Glomerular visceral epithelial cell (primary cell): ENCODE data around the gene RASGRP4.

Source experiments
- DNase-seq: peaks from one replicate; pipeline ENCODE4 v3.0.0-alpha.2; 2016; ENCODE audit errors: extremely low spot score

Gene RASGRP4

DNA sequence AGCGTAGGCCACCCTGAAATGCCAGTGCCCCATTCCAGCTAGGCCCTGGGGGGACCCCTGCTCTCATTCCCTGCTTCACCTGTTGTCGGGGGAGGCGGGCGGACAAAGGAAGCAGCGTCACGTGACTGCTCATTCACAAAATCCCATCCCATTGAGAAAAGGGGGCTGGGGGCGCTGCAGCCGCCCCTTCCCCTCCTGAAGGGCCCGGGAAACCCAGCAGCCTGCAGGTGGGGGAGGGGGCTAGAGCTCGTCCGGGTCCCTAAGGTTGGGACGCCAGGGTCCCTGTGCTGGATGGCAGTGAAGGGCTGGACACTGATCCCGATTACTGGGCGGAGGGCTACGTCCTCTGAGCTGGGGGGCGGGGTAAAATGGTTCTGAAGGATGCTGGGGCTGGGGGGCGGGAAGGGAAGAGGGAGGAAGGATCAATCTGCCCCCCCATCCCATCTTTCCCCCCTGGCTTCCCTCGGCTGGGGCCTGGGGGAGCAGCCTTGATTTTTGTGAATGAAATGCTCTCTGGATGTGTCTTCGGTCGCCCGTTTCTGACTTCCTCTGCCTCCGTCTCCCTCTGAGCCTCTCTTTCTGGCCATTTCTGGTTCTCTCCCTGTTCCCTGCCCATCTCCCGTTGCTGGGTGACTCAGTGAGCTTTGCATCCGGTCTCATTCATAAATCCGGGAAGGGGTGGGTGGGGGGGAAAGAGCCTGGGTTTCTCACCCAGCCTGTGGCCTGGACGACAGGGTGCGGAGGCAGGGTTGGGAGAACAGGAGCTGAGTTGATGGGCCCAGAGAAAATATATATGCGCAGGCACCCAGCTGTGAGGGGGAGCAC lies 36.7 kb downstream of the RASGRP4 start:
- DNase-seq = peak; percentile 76

DNA sequence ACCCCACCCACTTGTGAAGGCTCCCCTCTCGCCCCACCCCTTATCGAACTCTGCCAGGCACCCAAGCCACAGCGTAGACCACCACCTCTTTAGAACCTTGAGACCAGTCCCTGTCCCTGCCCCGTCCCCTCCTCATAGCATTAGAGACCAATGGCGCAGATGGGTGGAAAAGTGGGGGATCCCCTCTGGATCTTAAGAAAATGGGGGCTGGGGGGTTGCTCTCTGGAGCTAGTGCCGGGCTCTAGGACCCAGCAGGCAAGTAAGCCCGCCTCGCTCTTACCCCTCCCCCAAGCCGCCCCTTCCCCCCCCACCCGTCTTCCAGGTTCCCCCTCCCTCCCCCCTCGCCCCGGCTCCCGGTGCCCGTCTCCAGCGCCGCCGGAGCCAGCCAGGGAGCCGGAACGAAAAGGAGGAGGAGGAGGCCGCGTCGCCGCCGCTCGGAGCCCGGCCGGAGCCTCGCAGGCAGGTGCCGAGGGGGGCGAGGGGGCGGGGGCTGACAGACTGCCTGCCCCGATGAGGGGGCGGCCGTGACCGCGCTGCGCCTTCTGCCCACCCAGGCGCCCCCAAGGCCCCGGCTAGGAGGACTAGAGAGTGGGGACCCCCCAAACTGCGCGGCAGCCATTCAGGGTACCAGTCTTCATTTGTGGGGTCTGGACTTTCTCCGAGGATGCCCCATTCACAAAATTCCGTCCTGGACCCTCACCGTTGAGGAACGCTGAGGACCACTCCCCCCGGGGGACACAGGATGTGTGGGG lies 37.5 kb downstream of the RASGRP4 start, which contains the start of gene SPRED3:
Gene SPRED3 (plus strand): TSS at position 349 of the 752 bp plus-strand sequence. CDS start 1,606 bp downstream, outside the sequence.
- peak; percentile 71 for DNase-seq

DNA sequence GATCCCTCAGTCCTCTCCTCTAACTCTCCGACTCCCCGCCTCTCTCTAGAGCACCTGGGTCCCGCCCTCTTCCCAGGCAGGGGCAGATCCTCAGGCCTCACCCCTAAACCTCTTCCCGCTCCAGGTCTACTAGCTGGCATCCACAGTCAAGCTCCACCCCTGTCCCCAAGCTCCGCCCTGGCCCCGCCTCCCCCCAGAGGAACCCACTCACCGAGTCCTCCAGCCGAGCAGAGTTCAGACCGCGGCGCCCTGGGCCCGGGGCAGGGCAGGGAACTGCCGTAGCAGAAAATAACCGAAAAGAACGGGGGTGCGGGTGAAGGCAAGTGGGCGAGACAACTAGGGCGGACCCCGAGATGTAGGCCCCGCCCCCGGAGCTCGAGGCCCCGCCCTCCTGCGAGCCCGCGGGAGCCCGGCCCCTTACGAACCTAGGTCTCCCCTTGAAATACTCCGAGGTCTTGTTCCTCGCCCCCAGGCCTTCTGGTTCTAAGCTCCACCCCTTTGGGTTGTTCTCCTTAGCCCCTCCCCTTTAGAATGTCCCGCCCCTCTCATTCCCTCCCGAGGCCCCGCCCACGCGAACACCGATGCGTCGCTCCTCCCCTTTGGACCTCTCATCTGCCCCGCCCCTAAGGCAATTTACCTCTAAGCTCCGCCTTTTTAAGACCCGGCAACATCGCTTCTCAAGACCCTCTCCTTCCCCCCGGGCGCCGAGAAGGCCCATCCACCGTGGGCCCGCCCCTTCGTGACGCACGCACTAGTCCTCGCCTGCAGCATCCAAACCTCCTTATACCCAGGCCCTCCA lies 38.3 kb downstream of the RASGRP4 start, which contains the start of gene GGN:
Gene GGN (minus strand): TSS at position 485 of the 799 bp plus-strand sequence. CDS start 773 bp downstream, outside the sequence.
- peak; percentile 93 for DNase-seq

DNA sequence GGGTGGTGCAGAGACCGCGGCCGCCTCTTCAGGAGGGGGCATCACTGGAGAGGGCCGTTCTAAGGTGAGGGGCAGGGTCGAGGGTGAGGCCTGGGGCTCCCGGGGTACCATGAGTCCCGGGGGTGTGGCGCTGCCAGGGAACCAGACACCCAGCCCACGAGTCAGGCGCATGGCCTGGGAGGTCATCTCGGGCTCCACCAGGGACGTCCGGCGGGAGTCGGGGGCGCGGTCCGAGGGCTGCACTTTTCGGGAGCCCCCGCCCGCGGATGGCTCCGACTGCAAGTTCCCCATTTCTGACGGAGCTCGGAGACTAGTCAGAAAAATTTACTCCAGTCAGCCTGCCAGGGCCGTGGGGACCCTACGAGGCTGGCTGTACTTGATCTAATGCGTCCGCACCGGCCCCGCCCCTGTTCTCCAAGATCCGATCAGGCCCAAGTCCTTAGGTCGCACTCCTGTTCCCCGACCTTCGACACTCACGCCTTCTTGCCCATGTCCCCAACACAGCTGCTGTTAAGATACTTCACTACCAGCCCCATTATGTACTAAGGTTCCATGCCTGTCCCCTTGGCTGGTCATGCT lies 39.0 kb downstream of the RASGRP4 start:
- no peak for DNase-seq

DNA sequence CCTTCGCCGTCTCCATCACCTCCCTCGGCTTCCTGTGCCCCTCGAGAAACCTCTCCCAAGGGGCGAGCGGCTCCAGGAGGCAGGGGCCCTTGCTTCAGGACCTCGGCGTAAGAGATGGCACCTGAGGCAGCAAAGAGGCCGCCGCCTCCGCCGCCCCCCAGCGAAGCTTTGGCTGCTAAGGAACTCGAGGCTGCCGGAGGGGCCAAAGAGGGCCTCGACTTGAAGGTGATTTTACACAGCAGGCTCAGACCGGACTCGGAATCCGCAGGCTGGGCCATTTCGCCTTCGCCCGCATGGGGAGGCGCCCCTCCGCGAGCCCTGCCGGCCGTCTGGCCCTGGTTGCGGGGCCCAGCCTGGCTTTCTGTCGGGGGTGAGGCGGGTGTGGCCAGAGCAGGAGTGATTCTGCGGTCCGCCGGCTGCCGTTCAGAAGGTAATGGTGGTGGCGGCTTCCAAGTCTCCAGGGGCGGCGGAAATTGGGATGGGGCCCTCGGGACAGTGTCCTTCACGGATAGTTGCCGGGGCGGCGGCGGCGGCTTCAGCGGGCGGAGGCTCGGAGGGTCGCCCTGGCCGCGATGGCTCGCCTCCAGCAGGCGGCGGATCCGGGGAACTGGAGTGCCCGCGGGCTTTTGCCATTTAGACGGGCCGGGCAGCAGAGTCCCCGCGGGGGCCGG lies 39.6 kb downstream of the RASGRP4 start:
- no peak for DNase-seq

DNA sequence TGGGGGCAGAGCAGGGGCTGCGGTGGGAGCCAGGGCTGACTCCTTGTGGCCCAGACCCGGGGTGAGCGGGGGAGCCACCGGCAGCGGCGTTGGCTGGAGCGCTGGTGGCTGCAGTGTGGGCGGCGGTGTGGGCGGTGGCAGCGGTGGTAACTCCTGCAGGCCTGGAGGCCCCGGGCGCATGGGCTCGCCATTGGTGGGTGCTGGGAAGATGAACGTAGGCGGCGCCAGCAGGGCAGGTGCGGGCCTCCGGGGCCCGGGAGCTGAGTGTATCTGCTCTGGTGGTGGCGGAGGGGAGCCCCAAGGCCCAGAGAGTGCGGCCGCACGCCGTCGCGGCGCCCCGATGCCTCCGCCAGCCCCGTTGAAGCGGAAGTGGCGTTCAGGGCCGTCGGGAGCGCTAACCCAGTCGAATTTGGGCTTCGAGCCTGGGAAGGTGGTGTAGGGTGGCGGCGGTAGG lies 40.2 kb downstream of the RASGRP4 start:
- no peak for DNase-seq

DNA sequence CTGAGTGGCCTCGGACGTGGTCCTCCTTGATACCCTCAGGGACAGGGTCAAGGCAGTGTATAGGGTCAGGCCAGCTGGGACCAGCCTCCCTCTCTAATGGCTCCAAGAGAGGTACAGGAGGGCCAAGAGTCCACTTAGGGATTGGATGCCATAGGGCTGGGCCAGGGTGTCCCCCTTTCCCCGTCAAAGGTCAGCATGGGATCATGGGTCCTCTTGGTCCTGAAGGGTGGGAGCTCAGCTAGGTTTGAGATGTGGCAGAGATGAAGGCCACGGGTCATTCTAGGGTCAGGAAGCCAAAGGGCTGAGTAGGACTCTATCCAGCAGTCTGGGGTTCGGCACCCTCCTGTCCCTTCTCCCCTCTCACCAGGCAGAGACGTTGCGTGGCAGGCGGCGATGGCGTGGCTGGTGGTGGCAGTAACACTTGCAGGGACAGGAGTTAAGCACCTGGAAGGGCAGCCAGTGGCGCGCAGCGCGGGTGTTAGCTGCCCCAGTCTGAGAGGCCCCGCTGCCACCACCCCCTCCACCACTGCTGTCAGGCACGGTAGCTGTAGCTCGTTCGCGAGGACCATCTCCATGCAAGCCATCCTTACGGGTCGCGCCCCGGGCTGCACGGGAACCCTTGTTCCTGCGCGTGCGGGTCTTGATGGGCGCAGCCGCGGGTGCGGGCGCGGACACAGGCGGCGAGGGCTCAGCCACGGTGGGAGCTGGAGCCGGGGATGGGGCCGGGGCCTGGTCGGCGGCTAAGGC lies 40.8 kb downstream of the RASGRP4 start:
- no peak for DNase-seq

DNA sequence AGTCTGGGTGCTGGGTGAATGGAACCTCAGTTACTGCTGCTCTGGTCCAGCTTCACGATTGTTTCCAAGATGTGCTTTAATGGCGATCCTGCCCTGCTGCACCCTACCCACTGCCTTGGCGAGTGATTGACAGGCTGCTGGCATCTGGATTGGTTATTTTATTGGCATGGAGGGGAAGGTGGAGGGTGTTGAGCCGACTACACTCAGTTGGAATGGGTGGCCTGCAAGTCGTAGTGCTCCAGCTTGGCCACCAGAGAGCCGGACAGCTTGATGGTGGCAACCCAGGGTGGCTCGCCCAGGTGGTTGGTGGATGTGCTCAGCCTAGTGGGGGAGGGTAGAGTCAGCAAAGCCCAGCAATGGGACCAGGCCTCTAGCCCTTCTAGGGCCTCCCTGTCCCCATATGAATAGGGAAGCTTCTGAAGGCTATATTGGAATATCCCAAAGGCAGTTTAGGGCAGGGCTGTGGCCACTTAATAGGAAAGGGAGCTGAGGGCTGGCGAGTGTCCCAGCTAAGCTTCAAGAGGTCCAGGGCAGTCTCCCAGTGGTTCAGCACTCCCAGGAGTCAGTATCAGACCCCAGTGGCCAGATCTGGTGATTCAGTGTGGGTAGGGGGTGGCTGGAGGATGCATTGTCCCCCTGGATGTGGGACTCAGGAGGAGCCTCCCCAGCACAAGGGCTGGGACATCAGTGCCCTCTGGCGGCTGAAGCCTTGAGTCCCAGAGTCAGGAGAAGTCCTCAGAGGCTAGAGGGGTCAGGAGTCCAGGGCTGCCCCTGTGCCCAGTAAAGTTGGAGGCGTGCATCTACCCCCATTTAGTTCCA lies 41.6 kb downstream of the RASGRP4 start:
- DNase-seq = no peak

DNA sequence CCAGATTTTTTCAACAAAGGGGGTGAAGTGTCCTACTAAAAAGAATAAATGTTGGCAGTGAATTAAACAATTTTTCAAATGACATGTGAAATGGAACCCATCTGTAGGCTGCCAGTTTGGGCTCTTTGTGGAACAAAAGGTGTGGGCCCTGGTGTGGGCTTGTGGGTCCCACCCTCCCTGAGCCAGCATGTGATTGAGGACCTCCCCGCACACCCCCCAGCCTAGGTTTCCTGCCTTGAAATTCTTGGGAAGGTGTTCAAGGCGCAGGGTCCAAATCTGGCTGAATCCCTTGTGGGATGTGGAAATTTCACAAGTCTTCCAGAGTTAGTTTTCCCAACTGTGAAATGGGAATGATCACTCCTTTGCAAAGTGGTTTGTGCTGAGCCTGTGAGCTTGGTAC lies 42.3 kb downstream of the RASGRP4 start:
- no peak for DNase-seq

DNA sequence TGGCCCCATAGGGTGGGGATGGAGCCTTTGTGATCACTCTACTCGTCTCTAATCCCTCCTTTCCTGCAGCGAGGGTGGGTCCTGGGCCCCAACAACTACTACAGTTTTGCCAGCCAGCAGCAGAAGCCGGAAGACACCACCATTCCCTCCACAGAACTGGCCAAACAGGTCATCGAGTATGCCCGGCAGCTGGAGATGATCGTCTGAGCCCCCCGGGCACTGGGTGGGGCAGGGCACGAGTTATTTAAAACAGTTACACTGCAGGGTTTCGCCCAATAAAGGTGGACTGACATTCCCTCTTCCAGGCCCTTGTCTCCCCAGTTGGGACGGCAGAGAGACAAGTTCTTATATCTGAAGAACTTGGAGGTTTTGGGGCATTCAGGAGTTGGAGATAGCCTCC lies 42.8 kb downstream of the RASGRP4 start:
- DNase-seq = no peak

DNA sequence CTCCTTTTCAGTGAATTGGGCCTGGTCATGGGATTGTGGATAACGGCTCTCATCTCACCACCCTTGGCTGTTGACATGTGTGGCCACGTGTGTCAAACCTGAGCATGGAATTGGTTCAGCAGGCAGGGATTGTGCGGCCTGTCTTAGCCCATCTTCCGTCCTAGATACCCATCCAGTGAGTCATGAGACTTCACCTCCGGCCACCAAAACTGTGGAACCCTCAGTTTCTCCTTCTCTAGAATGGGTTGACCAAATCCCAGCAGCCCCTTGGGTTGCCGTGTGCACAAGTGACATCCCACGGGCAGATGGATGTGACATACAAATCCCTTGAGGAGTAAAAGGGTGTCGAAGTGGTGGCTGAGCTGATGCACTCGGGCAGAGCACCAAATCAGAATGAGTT lies 44.9 kb downstream of the RASGRP4 start:
- no peak for DNase-seq

DNA sequence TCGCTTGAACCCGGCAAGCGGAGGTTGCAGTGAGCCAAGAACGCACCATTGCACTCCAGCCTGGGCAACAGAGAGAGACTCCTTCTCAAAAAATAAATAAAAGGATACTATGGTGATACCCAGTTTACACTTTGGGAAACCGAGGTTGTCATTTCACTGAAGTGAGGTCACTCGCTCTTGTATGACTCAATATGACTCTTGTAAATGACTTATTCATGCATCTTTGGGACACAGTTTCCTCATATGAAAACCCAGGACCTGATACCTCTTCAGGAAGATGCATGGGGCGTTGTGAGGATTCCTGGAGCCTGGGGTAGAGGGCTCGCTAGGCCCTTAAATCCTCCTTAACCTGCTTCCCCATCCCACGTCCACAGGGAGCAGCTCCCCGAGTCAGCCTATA lies 47.2 kb downstream of the RASGRP4 start:
- no peak for DNase-seq

DNA sequence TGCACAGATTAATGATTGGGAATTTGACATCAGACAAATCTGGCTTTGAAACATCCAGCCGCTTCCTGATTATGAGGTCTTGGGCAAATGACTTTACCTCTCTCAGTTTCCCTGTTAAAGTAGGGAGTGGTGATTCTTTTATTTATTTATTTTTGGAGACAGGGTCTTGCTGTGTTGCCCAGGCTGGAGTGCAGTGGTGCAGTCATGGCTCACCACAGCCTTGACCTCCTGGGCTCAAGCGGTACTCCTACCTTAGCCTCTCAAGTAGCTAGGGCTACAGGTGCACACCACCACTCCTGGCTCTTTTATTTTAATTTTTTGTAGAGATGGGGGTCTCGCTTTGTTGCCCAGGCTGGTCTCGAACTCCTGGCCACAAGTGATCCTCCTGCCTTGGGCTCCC lies 49.0 kb downstream of the RASGRP4 start:
- no peak for DNase-seq

DNA sequence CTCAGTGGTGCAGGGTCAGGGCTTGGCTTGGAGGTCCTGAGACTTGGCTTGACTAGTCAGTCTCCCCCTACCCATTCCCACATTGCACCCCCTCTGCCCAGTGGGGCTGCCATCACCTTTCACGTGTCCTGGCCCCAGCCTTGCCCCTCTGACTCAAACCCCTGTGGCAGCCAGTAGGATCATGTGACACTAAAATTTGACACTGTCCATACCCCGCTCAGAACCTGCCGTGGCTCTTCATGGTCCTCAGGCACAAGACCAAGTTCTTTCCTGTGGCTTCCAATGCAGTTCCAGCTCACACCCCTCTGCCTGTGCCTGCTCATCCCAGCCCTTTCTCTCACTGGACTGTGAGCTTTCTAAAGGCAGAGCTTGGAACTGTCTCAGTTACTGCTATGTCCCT lies 49.4 kb downstream of the RASGRP4 start:
- no peak for DNase-seq

DNA sequence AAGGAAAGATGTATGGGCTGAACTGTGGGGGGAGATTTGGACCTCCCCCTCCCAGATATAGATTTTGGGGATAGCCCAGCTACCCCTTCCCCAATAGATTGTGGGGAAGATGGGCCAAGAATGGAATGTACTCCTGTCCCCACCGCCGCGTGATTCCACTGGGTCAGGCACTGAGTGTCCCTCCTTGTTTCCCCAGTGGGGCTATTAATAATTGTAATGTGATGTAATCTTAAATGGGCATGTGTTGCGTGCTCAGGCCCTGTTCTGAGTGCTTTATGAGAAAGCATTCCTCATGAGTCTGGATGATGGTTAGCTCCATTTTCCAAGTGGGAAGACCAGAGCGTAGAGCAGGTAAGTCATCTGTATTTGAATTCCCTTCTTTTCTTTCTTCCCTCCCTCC lies 50.3 kb downstream of the RASGRP4 start:
- DNase-seq = peak; percentile 34

DNA sequence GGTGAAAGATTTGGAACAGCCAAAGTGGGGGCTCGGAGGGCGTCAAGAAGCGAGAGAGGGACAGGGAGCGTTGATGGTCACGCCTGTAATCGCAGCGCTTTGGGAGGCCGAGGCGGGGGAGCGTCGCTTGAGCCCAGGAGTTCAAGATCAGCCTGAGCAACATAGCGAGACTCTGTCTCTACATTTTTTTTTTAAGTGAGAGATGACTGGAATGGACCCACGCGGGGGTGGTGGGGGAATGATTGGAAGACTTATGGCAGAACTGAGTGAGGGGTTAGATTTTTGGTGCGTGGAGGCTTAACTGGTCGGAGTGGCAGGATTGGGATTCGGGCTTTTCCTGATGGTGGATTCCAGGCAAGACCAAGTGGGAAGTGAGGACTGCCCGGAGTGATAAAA lies 50.9 kb downstream of the RASGRP4 start:
- no peak for DNase-seq

DNA sequence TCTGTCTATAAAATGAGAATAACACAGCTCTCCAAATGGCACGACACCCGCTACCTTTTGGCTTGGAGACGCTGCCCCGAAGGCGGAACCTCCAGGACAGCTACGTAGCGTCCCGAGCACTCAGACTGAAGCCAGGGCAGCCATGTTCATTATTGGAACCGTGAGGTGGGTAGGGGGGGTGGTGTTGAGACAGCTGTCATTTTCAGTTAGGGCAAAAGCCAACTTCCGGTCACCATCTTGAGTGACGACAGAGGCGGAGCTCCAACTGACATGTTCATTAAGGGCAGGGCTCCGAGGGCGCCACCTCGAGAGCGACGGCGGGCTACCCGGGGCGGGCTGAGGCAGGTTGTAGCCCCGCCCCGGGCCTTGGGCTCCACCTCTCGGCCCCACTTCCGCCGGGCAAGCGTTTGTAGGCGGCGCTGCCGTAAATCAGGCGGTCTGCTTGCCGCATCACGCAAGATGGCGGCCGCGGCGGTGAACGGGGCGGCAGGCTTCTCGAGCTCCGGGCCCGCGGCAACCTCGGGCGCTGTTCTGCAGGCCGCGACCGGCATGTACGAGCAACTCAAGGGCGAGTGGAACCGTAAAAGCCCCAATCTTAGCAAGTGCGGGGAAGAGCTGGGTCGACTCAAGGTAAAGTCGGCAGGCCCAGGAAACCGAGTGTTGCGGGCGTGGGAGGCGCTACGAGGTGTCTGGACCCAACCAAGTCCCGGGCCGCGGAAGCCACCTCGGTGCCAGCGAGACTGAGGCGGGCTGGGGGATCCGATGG lies 51.5 kb downstream of the RASGRP4 start, which contains the start of gene PSMD8:
Gene PSMD8 (plus strand): TSS at position 240 of the 766 bp plus-strand sequence. CDS start 31 bp downstream, at position 271.
- peak; percentile 99 for DNase-seq

DNA sequence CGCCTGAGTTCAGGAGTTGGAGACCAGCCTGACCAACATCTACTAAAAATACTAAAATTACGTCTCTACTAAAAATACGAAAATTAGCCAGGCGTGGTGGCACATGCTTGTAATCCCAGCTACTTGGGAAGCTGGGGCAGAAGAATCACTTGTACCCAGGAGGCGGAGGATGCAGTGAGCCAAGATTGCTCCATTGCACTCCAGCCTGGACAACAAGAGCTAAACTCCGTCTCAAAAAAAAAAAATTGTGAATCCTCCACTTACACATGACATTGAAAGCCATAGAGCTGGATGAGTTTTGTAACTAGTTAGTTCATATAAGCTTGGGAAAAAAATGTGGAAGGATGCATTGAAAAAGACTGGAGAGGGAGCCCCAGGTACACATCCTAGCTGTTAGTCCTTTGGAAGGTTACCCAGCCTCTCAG lies 52.1 kb downstream of the RASGRP4 start:
- DNase-seq = no peak
